Activated CD4-positive, alpha-beta T cell treated with anti-CD3 and anti-CD28 coated beads for 4 hours (primary cell): ENCODE data around the gene CMTM4.
"Not testable (repeated sequence)": the region's sequence is repeated elsewhere in the genome, so short reads cannot be mapped to it uniquely, and the experiment has no call there.

Experiments used
- DNase-seq, 2 donors: peaks; one replicate each; pipeline ENCODE4 v3.0.0-alpha.2; 2020

Gene CMTM4

GRCh38 chr16:66639091-66639885 is 57.3 kb downstream of the CMTM4 start:
- no peak for DNase-seq

- no peak for DNase-seq
Observed at GRCh38 chr16:66637806-66638205, 58.7 kb downstream of the CMTM4 start.

- DNase-seq = no peak
Observed at GRCh38 chr16:66636199-66636598, 60.3 kb downstream of the CMTM4 start.

GRCh38 chr16:66635406-66635805 is 61.1 kb downstream of the CMTM4 start:
- no peak for DNase-seq

GRCh38 chr16:66634527-66635196 is 61.9 kb downstream of the CMTM4 start:
- no peak for DNase-seq

GRCh38 chr16:66631558-66631957 is 65.0 kb downstream of the CMTM4 start:
- DNase-seq = not testable (repeated sequence)

GRCh38 chr16:66630561-66631260 is 65.8 kb downstream of the CMTM4 start:
- DNase-seq = not testable (repeated sequence)

GRCh38 chr16:66629856-66630255 is 66.7 kb downstream of the CMTM4 start:
- DNase-seq = no peak

- DNase-seq = not testable (repeated sequence)
Observed at GRCh38 chr16:66627611-66628378, 68.7 kb downstream of the CMTM4 start.

- DNase-seq = no peak
Observed at GRCh38 chr16:66623755-66624154, 72.8 kb downstream of the CMTM4 start.

- no peak for DNase-seq
Observed at GRCh38 chr16:66622863-66623262, 73.7 kb downstream of the CMTM4 start.

- no peak for DNase-seq
Observed at GRCh38 chr16:66621973-66622372, 74.6 kb downstream of the CMTM4 start.

- no peak for DNase-seq
Observed at GRCh38 chr16:66620429-66620795, 76.1 kb downstream of the CMTM4 start.

GRCh38 chr16:66619534-66620428 is 76.8 kb downstream of the CMTM4 start:
- DNase-seq = no peak

- no peak for DNase-seq
Observed at GRCh38 chr16:66618588-66619375, 77.8 kb downstream of the CMTM4 start.

GRCh38 chr16:66617728-66618127 is 78.8 kb downstream of the CMTM4 start:
- DNase-seq = no peak

- DNase-seq = no peak
Observed at GRCh38 chr16:66617010-66617434, 79.5 kb downstream of the CMTM4 start.

GRCh38 chr16:66616592-66616991 is 80.0 kb downstream of the CMTM4 start:
- no peak for DNase-seq

GRCh38 chr16:66616169-66616568 is 80.4 kb downstream of the CMTM4 start:
- DNase-seq = no peak

- no peak for DNase-seq
Observed at GRCh38 chr16:66614161-66614802, 82.3 kb downstream of the CMTM4 start.

GRCh38 chr16:66612422-66612821 is 84.1 kb downstream of the CMTM4 start:
- no peak for DNase-seq
